Panc1 (cell line): Measurements from ENCODE around the gene PHYHIPL. TPM values are rescaled to one million over a fixed set of nuclear protein-coding genes. Genes with fewer than 3 reads are reported as not detected.

Experiments
- ATAC-seq: fragments of 200-7000 bp; cut with Tn5 transposase; 2 replicates; pipeline ENCODE4 v1.9.1; 2020; ENCODE audit warnings: mild to moderate bottlenecking, moderate library complexity
- BruUV-seq: library from RNA; stranded (reverse); fragments of 400-500 nt; replicated peaks from 2 replicates; lab custom pipeline; 2021; lab: Mats Ljungman, UMichigan
- CTCF ChIA-PET: fragments of 300-600 bp; sonication (Branson Sonifier 250); formaldehyde crosslinking; loops from one replicate; lab custom pipeline; 2022; ENCODE audit warnings: antibody characterized with exemption; lab: Charles Lee
- POLR2A ChIA-PET: fragments of 300-600 bp; sonication (Branson Sonifier 250); formaldehyde crosslinking; loops from one replicate; lab custom pipeline; 2022; ENCODE audit warnings: antibody characterized with exemption; lab: Charles Lee
- DNase-seq: peaks from one replicate; pipeline ENCODE4 v3.0.0-alpha.2; 2010; ENCODE audit warnings: low read depth, low spot score
- H3K27ac ChIP-seq: 2 replicates; pipeline ENCODE4 v1.5.1; 2011; ENCODE audit warnings: mild to moderate bottlenecking, low read length, inconsistent platforms
- H3K27me3 ChIP-seq: fragments of 200-500 bp; sonication (Bioruptor generic); 2 replicates; pipeline ENCODE4 v1.6.0; 2014; ENCODE audit warnings: low read length, inconsistent platforms; ENCODE audit not compliant: control insufficient read depth, insufficient read depth
- H3K36me3 ChIP-seq: fragments of 200-500 bp; sonication (Bioruptor generic); 2 replicates; pipeline ENCODE4 v1.5.1; 2014; ENCODE audit warnings: inconsistent platforms, mild to moderate bottlenecking, low read length, moderate library complexity; ENCODE audit not compliant: control insufficient read depth, insufficient read depth
- H3K4me1 ChIP-seq: 2 replicates; pipeline ENCODE4 v1.5.1; 2011; ENCODE audit warnings: inconsistent platforms, mild to moderate bottlenecking, low read length, moderate library complexity; ENCODE audit not compliant: control insufficient read depth, insufficient read depth
- H3K4me3 ChIP-seq, 2 experiments: 2 replicates each; pipeline ENCODE4 v1.5.1; 2011 to 2012; ENCODE audit warnings: low read depth in 2 of 2, low read length in 2 of 2, mild to moderate bottlenecking in 2 of 2, inconsistent platforms in 1 of 2, moderate library complexity in 1 of 2
- H3K9me3 ChIP-seq: fragments of 200-500 bp; sonication (Bioruptor generic); 2 replicates; pipeline ENCODE4 v1.5.1; 2014; ENCODE audit warnings: low read depth, mild to moderate bottlenecking, inconsistent platforms, low read length, moderate library complexity; ENCODE audit not compliant: control insufficient read depth, insufficient read depth
- POLR2AphosphoS5 ChIP-seq: IDR thresholded peaks from 2 replicates; pipeline ENCODE4 v1.6.1; 2012; ENCODE audit warnings: mild to moderate bottlenecking, low read depth, low read length, moderate library complexity
- SIN3A ChIP-seq: IDR thresholded peaks from 2 replicates; pipeline ENCODE4 v1.6.1; 2012; ENCODE audit warnings: low read depth, mild to moderate bottlenecking, low read length, moderate library complexity, borderline replicate concordance; ENCODE audit not compliant: insufficient read depth
- TCF7L2 ChIP-seq: IDR thresholded peaks from 2 replicates; pipeline ENCODE4 v1.6.1; 2011; ENCODE audit warnings: mild to moderate bottlenecking, low read depth, low read length, inconsistent platforms
- in situ Hi-C: cut with HindIII; loops from 2 replicates; pipeline ENCODE4 v1.10.0; 2016; ENCODE audit warnings: low sequenced_read_pairs, low pct_unique_long_range_greater_than_20kb
- intact Hi-C: fragments of 100-400 bp; cut with micrococcal nuclease; formaldehyde crosslinking; loops from one replicate; pipeline ENCODE4 v1.10.0; 2022; ENCODE audit not compliant: unreplicated experiment
- total RNA-seq: library from RNA; stranded (reverse); gene quantifications from one replicate; pipeline ENCODE4 v1.2.1, GENCODE V29; 2021; ENCODE audit not compliant: unreplicated experiment
- TF ChIP-seq, protein P1 (sequence below), 2 experiments: IDR thresholded peaks; 2 replicates each; pipeline ENCODE4 v1.6.1; 2011 to 2012; ENCODE audit warnings: low read depth in 2 of 2, control low read depth in 1 of 2, low read length in 1 of 2, mild to moderate bottlenecking in 1 of 2, moderate library complexity in 1 of 2; ENCODE audit not compliant: insufficient read depth in 1 of 2
- TF ChIP-seq, protein P2 (sequence below): fragments of 450-650 bp; IDR thresholded peaks from 2 replicates; pipeline ENCODE4 v1.5.1; 2017; ENCODE audit warnings: mild to moderate bottlenecking

The PHYHIPL gene
- total RNA-seq, 1 experiment from 2014 or later, result not detected

DNA sequence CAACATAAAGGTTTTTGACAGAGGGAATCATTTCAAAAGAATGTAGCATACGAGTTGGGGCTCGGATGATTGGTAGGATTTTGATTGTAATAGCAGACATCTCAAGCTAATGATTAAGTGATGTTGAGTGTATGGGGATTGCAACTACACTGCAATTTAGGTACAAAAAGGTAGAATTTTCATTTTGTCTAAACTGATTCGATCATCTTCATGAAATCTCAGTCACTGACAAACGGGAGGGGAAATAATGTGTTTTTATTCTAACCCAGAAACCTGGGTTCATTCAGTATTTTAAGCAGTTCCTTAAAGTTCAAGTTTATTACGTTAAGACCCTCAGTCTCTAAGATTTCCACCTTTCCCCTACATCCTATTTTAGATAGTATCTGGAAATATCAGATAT, 3.9 kb upstream of the PHYHIPL start:
- no peak for ATAC-seq
- in situ Hi-C loops, result no loop called here
- TF ChIP-seq SIN3A (no peak), POLR2AphosphoS5 (no peak), TCF7L2 (no peak)
- TF ChIP-seq, protein P1, sequence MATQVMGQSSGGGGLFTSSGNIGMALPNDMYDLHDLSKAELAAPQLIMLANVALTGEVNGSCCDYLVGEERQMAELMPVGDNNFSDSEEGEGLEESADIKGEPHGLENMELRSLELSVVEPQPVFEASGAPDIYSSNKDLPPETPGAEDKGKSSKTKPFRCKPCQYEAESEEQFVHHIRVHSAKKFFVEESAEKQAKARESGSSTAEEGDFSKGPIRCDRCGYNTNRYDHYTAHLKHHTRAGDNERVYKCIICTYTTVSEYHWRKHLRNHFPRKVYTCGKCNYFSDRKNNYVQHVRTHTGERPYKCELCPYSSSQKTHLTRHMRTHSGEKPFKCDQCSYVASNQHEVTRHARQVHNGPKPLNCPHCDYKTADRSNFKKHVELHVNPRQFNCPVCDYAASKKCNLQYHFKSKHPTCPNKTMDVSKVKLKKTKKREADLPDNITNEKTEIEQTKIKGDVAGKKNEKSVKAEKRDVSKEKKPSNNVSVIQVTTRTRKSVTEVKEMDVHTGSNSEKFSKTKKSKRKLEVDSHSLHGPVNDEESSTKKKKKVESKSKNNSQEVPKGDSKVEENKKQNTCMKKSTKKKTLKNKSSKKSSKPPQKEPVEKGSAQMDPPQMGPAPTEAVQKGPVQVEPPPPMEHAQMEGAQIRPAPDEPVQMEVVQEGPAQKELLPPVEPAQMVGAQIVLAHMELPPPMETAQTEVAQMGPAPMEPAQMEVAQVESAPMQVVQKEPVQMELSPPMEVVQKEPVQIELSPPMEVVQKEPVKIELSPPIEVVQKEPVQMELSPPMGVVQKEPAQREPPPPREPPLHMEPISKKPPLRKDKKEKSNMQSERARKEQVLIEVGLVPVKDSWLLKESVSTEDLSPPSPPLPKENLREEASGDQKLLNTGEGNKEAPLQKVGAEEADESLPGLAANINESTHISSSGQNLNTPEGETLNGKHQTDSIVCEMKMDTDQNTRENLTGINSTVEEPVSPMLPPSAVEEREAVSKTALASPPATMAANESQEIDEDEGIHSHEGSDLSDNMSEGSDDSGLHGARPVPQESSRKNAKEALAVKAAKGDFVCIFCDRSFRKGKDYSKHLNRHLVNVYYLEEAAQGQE (IDR thresholded peaks at IDR 0.05; ENCODE audit: insufficient read depth in 1 of 2, low read depth in 2 of 2, low read length in 1 of 2), result no peak
- TF ChIP-seq, protein P2, sequence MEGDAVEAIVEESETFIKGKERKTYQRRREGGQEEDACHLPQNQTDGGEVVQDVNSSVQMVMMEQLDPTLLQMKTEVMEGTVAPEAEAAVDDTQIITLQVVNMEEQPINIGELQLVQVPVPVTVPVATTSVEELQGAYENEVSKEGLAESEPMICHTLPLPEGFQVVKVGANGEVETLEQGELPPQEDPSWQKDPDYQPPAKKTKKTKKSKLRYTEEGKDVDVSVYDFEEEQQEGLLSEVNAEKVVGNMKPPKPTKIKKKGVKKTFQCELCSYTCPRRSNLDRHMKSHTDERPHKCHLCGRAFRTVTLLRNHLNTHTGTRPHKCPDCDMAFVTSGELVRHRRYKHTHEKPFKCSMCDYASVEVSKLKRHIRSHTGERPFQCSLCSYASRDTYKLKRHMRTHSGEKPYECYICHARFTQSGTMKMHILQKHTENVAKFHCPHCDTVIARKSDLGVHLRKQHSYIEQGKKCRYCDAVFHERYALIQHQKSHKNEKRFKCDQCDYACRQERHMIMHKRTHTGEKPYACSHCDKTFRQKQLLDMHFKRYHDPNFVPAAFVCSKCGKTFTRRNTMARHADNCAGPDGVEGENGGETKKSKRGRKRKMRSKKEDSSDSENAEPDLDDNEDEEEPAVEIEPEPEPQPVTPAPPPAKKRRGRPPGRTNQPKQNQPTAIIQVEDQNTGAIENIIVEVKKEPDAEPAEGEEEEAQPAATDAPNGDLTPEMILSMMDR, result no peak
- H3K4me3 ChIP-seq, result no peak overlapping the region
- no peaks in the 10 kb centered on the region for H3K4me1 ChIP-seq
- H3K36me3 ChIP-seq, result no peaks in the 10 kb centered on the region
- no peak overlapping the region for H3K27ac ChIP-seq
- intact Hi-C loops, result no loop called here
- no peaks in the 10 kb centered on the region; the same call in 1 of the 2 replicates for H3K9me3 ChIP-seq
- no peaks in the 10 kb centered on the region for H3K27me3 ChIP-seq
- DNase-seq, result no peak
- no TSS peak for BruUV-seq
- ChIA-PET CTCF (no interaction called here), POLR2A (no interaction called here)

DNA sequence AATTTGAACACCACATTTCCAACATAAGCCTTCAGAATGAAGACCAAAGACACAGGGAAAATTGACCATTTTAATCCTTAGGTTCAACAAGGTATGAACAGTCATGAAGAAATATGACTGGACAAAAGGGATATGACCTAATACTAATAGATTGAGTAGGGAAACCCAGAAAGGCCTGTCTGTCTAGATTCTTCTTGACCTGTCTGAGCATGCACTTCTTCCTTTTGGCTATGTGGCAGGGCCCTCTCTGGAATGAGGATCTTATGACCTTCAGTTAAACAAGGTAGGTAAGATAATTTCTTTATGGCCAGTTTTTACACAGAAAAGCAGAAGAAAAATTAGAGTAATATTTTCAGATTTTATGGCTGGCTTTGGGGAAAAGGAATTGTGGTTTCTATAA, 3.0 kb upstream of the PHYHIPL start:
- H3K27ac ChIP-seq, result no peak overlapping the region
- no peaks in the 10 kb centered on the region for H3K4me1 ChIP-seq
- H3K36me3 ChIP-seq, result no peaks in the 10 kb centered on the region
- H3K4me3 ChIP-seq, result no peak overlapping the region
- in situ Hi-C loops, result no loop called here
- intact Hi-C loops, result no loop called here
- BruUV-seq, result no TSS peak
- ATAC-seq (no peak), DNase-seq (no peak)
- CTCF ChIA-PET, result no interaction called here
- H3K27me3 ChIP-seq, result no peaks in the 10 kb centered on the region
- POLR2A ChIA-PET, result no interaction called here
- no peaks in the 10 kb centered on the region; the same call in 1 of the 2 replicates for H3K9me3 ChIP-seq
- TF ChIP-seq, protein P2, result no peak
- TF ChIP-seq POLR2AphosphoS5, result no peak
- TF ChIP-seq TCF7L2, result no peak
- TF ChIP-seq SIN3A, result no peak
- TF ChIP-seq, protein P1 (IDR thresholded peaks at IDR 0.05; ENCODE audit: insufficient read depth in 1 of 2, low read depth in 2 of 2, low read length in 1 of 2), result no peak
